ENCODE results near the gene MSN.
"Not testable (repeated sequence)": the region's sequence is repeated elsewhere in the genome, so short reads cannot be mapped to it uniquely, and the experiment has no call there.

The MSN gene

DNA sequence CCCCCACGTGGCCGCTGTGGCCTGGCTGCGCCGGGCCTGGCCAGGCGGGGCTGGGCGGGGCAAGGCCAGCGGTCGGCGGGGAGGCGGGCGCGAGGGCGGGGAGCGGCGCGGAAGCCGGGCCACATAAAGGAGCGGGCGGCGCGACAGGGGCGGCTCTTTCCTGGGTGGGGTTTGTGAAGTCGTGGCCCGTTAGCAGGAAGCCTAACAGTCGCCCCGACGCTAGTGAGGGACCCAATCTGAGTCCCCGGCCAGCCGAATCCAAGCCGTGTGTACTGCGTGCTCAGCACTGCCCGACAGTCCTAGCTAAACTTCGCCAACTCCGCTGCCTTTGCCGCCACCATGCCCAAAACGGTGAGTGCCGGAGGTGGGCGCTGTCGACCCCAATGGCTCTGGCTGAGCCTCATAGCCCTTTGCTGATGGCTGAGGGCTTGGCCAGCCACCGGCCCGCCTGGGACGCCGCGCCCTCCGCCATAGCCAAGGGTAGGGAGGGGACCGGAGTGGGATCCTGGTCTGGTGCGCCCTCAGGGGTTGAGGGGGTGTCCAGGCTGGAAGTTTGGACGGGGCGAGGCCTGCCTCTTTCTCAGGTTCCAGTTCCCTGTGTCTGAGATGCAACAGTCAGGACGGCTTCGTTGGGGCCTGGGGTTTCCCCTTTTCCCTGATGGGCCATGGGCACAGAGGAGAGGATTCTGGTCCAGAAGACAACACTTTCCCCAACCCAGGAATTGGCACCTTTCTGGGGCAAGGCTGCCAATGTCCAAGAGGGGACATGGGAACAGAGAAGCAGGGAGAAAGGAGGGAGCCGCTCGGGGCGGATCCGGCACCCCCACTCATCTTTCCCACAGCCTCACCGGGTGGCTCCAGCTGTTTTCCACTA lies at the start of gene MSN:
Gene MSN, plus strand, starts transcription at position 152 of the 874 bp plus-strand sequence. Its CDS starts 188 bp downstream, at position 340.
- no peak for DNase-seq

- peak; percentile 0 for DNase-seq
Measured at GRCh38 chrX:65620096-65620705, 47.3 kb upstream of the MSN start.

DNA sequence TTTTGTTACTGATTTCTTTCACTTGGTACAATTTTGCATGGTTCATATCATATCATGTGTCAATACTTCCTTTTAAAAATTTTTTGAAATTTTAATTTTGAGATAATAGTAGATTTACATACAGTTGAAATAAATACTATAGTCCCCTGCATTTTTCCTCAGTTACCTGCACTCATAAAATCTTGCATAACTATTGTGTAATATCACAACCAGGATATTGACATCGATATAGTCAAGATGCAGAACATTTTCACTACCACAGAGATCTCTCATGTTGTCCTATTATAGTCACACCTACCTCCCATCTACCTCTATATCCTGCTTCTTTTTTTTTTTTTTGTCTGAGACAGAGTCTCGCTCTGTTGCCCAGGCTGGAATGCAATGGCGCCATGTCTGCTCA lies 36.7 kb upstream of the MSN start:
- no peak for DNase-seq

DNA sequence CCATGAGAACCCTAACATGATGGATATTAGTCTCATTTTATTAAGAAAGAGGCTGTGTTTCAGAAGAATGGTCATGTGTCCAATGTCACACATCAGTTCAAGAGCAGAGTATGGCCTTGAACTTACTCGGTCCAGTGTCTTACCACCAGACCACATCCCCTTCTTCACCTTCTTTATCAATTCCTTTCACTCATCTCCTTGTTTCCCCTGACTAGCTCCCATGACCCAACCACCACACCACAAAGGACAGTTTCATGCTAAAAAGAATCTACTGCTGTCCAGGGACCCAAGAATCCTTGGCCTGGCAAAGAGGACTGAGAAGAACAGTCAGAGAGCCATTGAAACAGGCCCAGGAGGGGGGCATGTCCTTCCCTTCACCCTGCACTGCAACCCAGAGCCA lies 33.6 kb upstream of the MSN start:
- no peak for DNase-seq

DNA sequence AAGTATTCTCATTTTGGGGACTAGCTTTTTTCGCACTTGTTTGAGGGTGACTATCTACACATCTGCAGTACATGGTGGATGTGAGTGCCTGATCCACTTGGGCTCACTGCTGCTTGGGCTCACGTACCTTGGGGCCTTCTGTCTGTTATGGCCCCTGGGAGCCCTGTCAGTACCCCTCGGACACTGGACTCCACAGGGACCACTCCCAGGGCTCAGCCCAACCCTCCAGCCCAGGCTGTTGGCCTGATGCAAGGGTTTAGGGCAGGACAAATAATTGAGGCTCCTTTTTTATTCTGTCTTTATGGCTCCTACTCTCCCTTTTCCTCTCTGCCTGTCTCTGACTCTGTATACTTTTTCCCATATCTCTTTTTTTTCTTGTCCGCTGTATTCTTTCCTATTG lies 32.7 kb upstream of the MSN start:
- no peak for DNase-seq

DNA sequence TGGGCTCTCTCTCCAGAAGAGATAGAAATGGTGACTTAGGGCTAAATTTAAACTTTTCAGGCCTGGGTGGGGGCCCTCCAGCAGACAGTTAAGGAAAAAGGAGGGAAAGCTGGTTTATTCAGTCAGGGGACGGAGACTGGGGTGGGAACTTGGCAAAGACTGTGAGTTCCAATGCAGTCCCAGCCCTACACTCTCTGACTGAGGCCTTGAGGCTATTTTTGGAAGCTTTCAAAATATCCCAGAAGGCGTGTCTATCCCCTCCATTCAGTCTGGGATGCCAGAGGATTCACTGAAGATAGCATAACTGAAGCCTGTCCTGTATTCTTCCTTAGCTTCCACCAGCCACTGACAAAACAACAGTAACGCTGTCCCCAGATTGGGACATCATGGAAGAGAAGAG lies 32.1 kb upstream of the MSN start:
- DNase-seq = no peak

GRCh38 chrX:65635822-65636221 lies 31.6 kb upstream of the MSN start:
- DNase-seq = no peak

DNA sequence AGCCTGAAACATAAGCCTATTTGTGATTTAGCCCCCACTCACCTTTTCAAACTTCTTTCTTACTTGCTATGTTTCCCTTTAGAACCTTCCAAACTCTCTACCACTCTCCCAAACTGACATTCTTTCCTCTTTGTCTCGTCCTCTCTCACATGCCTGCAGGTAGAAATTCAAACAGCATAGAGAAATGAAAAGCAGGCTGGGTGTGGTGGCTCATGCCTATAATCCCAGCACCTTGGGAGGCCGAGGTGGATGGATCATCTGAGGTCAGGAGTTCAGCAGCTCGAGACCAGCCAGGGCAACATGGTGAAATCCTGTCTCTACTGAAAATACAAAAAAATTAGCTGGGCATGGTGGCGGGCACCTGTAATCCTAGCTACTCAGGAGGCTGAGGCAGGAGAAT lies 31.2 kb upstream of the MSN start:
- not testable (repeated sequence) for DNase-seq

- no peak for DNase-seq
Measured at GRCh38 chrX:65637335-65637734, 30.1 kb upstream of the MSN start.

DNA sequence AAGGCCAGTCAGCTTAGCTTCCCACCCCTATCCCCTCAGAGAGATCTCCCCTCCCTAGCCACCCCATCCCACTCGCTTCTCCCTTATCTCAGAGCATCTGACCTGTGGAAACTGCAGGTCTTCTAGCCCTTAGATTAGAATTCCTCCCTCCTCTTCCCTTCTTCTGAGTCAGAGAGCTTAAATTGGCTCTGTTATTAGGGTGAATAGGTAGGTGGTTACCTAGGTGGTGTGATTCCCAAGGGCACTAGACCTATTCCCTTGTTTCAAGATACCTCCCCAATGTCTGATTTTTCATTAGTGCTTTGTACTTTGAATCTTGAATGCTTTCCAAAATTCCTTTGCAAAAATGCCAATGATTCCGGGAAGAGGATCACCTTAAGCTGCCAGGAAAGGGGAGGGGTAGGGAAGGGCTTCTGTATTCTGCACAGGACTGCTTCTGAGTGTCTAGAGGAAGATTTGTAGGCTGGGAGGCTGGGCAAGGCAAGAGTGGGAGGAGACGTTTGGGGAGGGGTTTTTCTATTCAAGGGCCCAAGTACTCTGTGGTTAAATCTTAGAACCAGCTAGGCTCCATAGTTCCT lies 24.5 kb upstream of the MSN start:
- DNase-seq = no peak

- DNase-seq = no peak
Measured at GRCh38 chrX:65643531-65644052, 23.9 kb upstream of the MSN start.

DNA sequence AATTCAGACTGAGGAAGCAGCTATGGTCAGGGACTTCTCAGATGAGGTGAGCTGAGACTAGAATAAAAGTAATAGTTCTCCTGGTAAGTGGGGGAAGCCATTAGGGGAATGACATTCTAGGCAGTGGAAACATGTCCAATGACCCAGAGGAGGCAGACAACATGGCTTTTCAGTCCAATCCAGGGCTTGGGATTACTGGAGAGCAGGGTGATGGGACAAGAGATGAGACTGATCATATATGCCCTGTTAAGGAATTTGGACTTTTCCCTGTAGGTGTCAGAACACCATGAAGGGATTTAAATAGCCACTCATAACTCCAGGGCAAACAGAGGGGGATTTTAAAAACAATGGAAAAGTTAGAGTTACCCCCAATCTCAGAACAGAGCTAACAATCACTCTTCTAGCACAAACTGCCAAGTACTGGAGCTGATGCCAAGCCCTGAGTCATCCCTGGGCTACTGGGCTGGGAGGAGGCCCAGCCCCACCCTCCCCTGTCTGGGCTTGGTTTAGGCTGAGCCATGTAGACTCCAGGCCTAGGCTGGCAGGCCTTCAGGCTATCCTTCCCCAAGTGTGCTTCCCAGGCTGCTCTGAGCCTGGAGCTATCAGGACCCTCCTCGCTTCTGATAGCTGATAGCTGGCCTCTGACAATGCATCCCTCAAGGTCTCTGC lies 22.7 kb upstream of the MSN start:
- no peak for DNase-seq

DNA sequence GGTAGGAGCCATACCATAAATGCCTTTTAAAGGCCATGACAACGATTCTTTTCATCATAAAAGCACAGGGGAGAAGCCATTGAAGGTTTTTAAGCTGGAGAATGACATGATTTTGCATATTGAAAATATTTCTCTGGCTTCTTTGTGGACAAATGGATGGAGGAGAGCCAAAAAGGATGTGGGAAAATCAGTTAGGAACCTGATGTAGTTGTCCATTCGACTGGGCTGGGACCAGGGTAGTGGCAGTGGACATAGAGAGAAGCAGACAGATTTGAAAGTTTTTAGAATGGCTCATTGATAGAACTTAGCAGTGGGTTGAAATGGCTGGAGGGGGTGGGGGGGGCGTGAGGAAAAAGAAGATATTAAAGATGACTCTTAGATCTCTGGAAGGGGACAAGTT lies 19.7 kb upstream of the MSN start:
- DNase-seq = no peak

DNA sequence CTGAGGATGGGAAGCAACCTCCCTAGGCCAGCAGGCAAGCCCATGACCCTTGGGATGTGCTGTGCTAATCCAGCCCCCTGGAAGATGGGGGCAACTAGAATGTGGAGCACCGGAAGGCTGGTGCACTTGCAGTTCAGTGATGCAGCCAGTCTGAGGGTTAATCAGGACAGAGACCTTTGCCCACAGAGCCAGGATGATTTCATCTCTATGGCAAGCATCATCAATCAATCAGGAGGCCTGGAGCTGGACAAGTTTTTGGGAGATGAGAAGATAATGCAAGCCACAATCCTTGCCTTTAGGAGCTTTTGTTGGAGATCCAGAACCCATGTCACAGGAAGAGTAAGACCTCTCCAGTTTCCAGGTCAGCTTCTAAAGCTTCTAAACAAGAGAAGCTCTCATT lies 15.4 kb upstream of the MSN start:
- no peak for DNase-seq

DNA sequence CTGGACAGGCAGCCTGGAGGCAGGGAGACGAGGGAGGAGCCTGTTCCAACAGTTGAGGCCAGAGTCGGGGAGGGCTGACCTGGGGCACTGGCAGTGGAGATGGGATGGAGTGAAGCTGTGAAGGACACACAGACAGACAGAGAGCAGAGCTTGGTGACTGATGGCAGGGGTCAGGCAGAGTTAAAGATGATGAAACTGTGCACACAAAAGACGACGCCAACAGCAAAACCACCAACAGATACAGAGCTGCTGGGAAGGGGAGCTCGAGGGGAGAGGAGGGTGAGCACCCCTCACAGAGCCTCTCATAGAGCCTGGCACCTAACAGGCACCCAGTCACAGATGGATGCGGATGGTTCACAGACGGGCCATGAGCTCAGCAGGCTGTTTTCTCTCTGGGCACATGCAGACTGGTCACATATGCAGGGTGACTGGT lies 10.4 kb upstream of the MSN start:
- DNase-seq = not testable (repeated sequence)

- DNase-seq = no peak
Measured at GRCh38 chrX:65657659-65658058, 9.8 kb upstream of the MSN start.

DNA sequence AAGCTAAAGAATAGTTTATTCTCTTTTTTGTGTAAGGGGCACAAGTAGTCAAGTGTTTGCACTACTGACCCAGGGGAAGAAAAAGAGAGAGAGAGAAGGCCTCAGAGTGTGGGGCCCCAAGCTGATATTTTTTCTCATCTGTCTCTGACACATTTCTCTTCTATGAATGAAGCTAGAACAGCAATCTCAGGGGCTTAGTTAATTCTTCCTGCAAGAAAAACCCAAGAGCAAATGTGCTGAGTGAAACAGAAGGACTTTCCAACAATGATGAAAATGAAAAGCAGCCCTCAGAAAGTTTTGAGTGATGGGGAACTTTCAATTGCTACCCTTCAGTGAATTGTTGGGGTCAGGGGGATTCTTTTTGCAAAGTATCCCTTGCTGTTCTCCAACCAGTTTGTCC lies 9.2 kb upstream of the MSN start:
- no peak for DNase-seq

DNA sequence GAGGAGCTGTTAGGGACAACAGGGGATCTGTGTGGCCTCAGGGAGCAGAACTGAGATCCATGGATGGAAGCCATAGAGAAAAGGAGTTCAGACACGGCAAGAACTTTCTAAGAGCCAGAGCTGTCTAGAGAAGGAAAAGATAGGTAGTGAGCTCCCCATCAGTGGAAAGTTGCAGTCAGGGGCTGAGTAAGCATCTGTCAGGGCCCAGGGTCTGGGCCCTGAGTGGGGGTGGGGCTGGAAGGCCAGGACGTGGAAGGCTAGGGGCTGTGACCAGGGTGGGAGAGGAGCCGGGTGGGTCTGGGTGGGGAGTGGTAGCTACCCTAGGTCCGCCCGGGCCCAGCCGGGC lies 324 bp upstream of the MSN start:
- DNase-seq = no peak

DNA sequence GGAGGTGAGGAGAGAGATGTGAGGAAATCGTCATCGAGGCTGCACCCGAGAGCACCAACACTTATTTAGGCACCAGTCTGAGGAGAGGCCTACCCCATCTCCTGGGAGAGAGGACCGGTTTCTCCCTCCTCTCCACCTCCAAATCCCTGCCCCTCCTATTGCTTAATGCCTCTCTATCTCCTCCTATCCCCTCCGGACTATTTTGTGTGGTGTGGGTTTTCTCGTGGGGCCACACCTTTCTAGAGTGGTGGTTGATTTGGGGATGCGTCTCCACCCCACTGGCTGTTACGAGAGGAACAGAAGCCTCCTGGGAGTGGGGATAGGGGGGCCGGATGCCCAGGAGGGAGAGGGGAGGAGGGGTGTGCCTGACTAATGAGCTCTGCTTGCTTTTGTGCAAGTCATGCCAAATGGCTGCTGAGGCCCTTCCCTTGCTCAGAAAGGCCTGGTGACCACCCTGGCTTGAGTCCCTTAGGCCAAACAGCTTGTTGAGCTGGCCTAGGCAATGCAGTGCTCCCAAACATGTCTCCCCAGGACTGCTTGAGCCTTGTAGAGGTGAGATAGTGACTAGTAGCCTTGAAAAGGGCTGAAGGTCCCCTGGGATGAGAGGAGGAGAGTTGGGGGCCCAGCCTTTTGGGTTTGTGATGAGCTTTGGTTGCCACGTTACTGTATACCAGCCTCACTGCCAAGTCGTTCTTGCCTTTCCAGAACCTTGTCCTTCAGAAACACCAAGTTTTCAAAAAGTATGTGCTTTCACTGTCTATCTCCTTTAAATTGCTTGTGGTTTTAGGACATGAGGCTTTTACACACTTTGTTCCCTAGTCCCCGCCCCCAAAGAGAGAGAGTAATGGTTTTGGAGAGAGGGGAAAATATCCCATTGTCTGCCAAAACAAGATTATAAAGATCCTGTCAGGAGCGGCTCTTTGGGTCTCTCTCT lies 1.2 kb downstream of the MSN start:
- DNase-seq = peak; percentile 3

DNA sequence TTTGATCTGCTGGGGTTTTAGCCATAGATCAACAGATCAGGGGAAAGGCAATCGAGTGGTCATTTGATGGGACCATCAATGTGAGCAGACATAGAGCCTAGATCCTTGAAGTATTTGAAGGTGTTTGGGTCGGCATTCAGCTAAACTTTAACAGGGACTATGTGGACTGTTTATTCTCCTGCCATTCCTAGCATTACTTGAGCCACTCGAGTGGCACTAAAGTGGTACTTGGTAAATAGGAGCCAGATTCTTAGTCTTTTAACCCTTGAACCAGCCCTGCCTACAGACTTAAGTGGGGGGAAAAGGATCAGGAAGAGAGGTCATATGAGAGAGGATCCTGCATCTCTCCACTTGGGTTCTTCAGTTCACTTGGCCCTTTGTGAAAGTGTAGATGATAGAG lies 3.8 kb downstream of the MSN start:
- no peak for DNase-seq

DNA sequence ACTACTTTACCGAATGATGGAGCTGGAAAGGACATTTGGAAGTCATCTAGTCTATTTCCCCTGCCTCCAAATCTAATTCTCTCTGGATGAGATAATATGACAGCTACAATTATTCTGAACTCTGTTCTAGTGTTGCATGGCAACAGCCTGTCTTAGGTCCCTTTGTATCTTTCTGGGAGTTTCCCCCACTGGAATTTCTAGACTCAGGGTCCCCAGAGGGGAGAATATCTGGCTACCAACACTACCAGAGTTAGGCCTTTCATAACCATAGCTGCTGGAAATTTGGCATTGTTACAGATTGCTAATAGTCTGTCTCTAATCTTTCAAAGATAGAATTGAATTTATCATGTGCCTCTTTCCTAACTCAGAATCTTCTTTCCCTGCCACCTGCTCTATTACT lies 4.5 kb downstream of the MSN start:
- DNase-seq = no peak

GRCh38 chrX:65673857-65674203 lies 6.4 kb downstream of the MSN start:
- DNase-seq = no peak

All from NCI-H1105 treated with DMSO at 0.1 percent for 48 hours (cell line).